OCI-LY3 (cell line): Measurements from ENCODE around the gene RAP1A.

Source experiments
- H2AFZ ChIP-seq: fragments of 200-600, 300-600 bp; shearing (Covaris generic); 2 replicates; pipeline ENCODE4 v1.6.0; 2014; ENCODE audit warnings: antibody characterized with exemption, low read depth, low read length
- H3K27ac ChIP-seq: fragments of 200-600, 300-600 bp; sonication (generic); 2 replicates; pipeline ENCODE4 v1.5.1; 2014; ENCODE audit warnings: mild to moderate bottlenecking, low read length, moderate library complexity, mixed read lengths
- H3K27me3 ChIP-seq: fragments of 200-600, 300-600 bp; sonication (generic); 2 replicates; pipeline ENCODE4 v1.6.1; 2014; ENCODE audit warnings: low read depth, low read length, mixed read lengths
- H3K36me3 ChIP-seq: fragments of 200-600, 300-600 bp; sonication (generic); replicated peaks from 2 replicates; pipeline ENCODE3; 2014; ENCODE audit warnings: low read depth, low read length, mixed read lengths
- H3K4me1 ChIP-seq: fragments of 300-600, 200-600 bp; sonication (generic); 2 replicates; pipeline ENCODE4 v1.6.1; 2014; ENCODE audit warnings: low read length, mixed read lengths
- H3K4me2 ChIP-seq: fragments of 200-600, 300-600 bp; sonication (generic); 2 replicates; pipeline ENCODE4 v1.6.1; 2014; ENCODE audit warnings: low read length, mixed read lengths
- H3K4me3 ChIP-seq: fragments of 300-600, 200-600 bp; sonication (generic); 2 replicates; pipeline ENCODE4 v1.5.1; 2014; ENCODE audit warnings: antibody characterized with exemption, mild to moderate bottlenecking, low read length, moderate library complexity
- H3K79me2 ChIP-seq: fragments of 300-600, 200-600 bp; shearing (Covaris generic); 2 replicates; pipeline ENCODE4 v1.6.1; 2014; ENCODE audit warnings: mild to moderate bottlenecking, low read length, mixed read lengths
- H3K9ac ChIP-seq: fragments of 300-600, 200-600 bp; shearing (Covaris generic); 2 replicates; pipeline ENCODE4 v1.6.0; 2014; ENCODE audit warnings: mild to moderate bottlenecking, low read length, moderate library complexity
- H3K9me3 ChIP-seq: fragments of 200-600, 300-600 bp; shearing (Covaris generic); 2 replicates; pipeline ENCODE4 v1.6.1; 2014; ENCODE audit warnings: low read length, mixed read lengths; ENCODE audit not compliant: insufficient read depth
- H4K20me1 ChIP-seq: fragments of 200-600, 300-600 bp; sonication (generic); 2 replicates; pipeline ENCODE4 v1.6.1; 2016; ENCODE audit warnings: low read length, mixed read lengths; ENCODE audit not compliant: insufficient read depth
- EZH2phosphoT487 ChIP-seq: fragments of 200-600 bp; shearing (Covaris generic); IDR thresholded peaks from 2 replicates; pipeline ENCODE4 v1.6.1; 2018; ENCODE audit warnings: antibody characterized with exemption, mixed run types, low read depth
- TF ChIP-seq, protein P1 (sequence below): fragments of 200-600, 300-600 bp; sonication (generic); IDR thresholded peaks from 2 replicates; pipeline ENCODE4 v1.5.1; 2014; ENCODE audit warnings: antibody characterized with exemption, low read length, low read depth

Gene RAP1A

GRCh38 chr1:111658622-111659021, 39.0 kb downstream of the RAP1A start:
- H3K4me2 ChIP-seq = no peak overlapping the region
- H3K27ac ChIP-seq = no peak overlapping the region
- H3K4me1 ChIP-seq = peaks cover 51% of the 10 kb centered on the region
- H3K4me3 ChIP-seq = no peak overlapping the region
- H4K20me1 ChIP-seq = peaks cover 96% of the 10 kb centered on the region
- H2AFZ ChIP-seq = no peak overlapping the region
- peaks cover 100% of the 10 kb centered on the region for H3K79me2 ChIP-seq
- H3K9me3 ChIP-seq = no peaks in the 10 kb centered on the region
- no peak for TF ChIP-seq EZH2phosphoT487
- TF ChIP-seq, protein P1, sequence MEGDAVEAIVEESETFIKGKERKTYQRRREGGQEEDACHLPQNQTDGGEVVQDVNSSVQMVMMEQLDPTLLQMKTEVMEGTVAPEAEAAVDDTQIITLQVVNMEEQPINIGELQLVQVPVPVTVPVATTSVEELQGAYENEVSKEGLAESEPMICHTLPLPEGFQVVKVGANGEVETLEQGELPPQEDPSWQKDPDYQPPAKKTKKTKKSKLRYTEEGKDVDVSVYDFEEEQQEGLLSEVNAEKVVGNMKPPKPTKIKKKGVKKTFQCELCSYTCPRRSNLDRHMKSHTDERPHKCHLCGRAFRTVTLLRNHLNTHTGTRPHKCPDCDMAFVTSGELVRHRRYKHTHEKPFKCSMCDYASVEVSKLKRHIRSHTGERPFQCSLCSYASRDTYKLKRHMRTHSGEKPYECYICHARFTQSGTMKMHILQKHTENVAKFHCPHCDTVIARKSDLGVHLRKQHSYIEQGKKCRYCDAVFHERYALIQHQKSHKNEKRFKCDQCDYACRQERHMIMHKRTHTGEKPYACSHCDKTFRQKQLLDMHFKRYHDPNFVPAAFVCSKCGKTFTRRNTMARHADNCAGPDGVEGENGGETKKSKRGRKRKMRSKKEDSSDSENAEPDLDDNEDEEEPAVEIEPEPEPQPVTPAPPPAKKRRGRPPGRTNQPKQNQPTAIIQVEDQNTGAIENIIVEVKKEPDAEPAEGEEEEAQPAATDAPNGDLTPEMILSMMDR = no peak
- H3K36me3 ChIP-seq = peaks cover 31% of the 10 kb centered on the region
- no peak overlapping the region for H3K9ac ChIP-seq
- H3K27me3 ChIP-seq = no peaks in the 10 kb centered on the region

GRCh38 chr1:111660204-111661150, 40.9 kb downstream of the RAP1A start:
- Histone ChIP-seq H3K4me2 (peak overlapping the region; percentile 27), H3K4me1 (peaks cover 45% of the 10 kb centered on the region), H3K27ac (peak overlapping the region; percentile 15), H3K36me3 (peaks cover 32% of the 10 kb centered on the region), H3K27me3 (no peaks in the 10 kb centered on the region), H4K20me1 (peaks cover 98% of the 10 kb centered on the region), H3K4me3 (no peak overlapping the region), H3K9ac (peak overlapping the region; percentile 19; the same call in 1 of the 2 replicates), H2AFZ (no peak overlapping the region), H3K79me2 (peaks cover 100% of the 10 kb centered on the region), H3K9me3 (no peaks in the 10 kb centered on the region)
- TF ChIP-seq, protein P1 = no peak
- TF ChIP-seq EZH2phosphoT487 = no peak

GRCh38 chr1:111664652-111665051, 45.1 kb downstream of the RAP1A start:
- Histone ChIP-seq H3K79me2 (peaks cover 100% of the 10 kb centered on the region), H3K27ac (no peak overlapping the region), H3K9ac (no peak overlapping the region), H3K9me3 (no peaks in the 10 kb centered on the region), H3K36me3 (peaks cover 37% of the 10 kb centered on the region), H3K4me1 (peaks cover 25% of the 10 kb centered on the region), H3K4me3 (no peak overlapping the region), H4K20me1 (peaks cover 96% of the 10 kb centered on the region), H3K4me2 (no peak overlapping the region), H2AFZ (no peak overlapping the region), H3K27me3 (no peaks in the 10 kb centered on the region)
- no peak for TF ChIP-seq EZH2phosphoT487
- TF ChIP-seq, protein P1 = no peak

GRCh38 chr1:111665497-111665896, 45.9 kb downstream of the RAP1A start:
- Histone ChIP-seq H3K27ac (no peak overlapping the region), H4K20me1 (peaks cover 95% of the 10 kb centered on the region), H3K4me2 (no peak overlapping the region), H3K4me3 (no peak overlapping the region), H2AFZ (no peak overlapping the region), H3K9ac (no peak overlapping the region), H3K36me3 (peaks cover 29% of the 10 kb centered on the region), H3K9me3 (no peaks in the 10 kb centered on the region), H3K27me3 (no peaks in the 10 kb centered on the region), H3K79me2 (peaks cover 100% of the 10 kb centered on the region), H3K4me1 (peaks cover 16% of the 10 kb centered on the region)
- TF ChIP-seq EZH2phosphoT487 = no peak
- TF ChIP-seq, protein P1 = no peak
